Mesothelial cell of epicardium (in vitro differentiated cells): Measurements from ENCODE around the gene PRPS1. TPM values are rescaled to one million over a fixed set of nuclear protein-coding genes. Genes with fewer than 3 reads are reported as not detected.
A peak's percentile ranks its signal among the peaks of the same experiment; 100 is the strongest.

Source experiments
- DNase-seq, 2 experiments: peaks; one replicate each; pipeline ENCODE4 v3.0.0; 2021; ENCODE audit warnings: low spot score in 2 of 2; ENCODE audit not compliant: unreplicated experiment in 2 of 2
- H3K27ac Mint-ChIP-seq: 2 replicates; pipeline ENCODE4 v1.8.0; 2021; ENCODE audit warnings: mixed read lengths
- H3K27me3 Mint-ChIP-seq: 2 replicates; pipeline ENCODE4 v1.8.0; 2021; ENCODE audit warnings: low read depth, mixed read lengths
- H3K36me3 Mint-ChIP-seq: 2 replicates; pipeline ENCODE4 v1.8.0; 2021; ENCODE audit warnings: mixed read lengths
- H3K4me1 Mint-ChIP-seq: 2 replicates; pipeline ENCODE4 v1.8.0; 2021; ENCODE audit warnings: mixed read lengths
- H3K4me3 Mint-ChIP-seq: 2 replicates; pipeline ENCODE4 v1.8.0; 2021; ENCODE audit warnings: mild to moderate bottlenecking, moderate library complexity, mixed read lengths
- H3K9me3 Mint-ChIP-seq: 2 replicates; pipeline ENCODE4 v1.8.0; 2021; ENCODE audit warnings: mixed read lengths
- total RNA-seq: library from RNA; stranded (reverse); gene quantifications from 3 replicates; pipeline ENCODE4 v1.2.1, GENCODE V29; 2021
- TF ChIP-seq, protein P1 (sequence below): fragments of 200-600 bp; sonication (generic); IDR thresholded peaks from one replicate; pipeline ENCODE4 v1.5.0; 2021; ENCODE audit warnings: antibody characterized with exemption; ENCODE audit not compliant: unreplicated experiment

PRPS1 gene
- total RNA-seq, 1 donor from 2014 or later, result 28.3 TPM

GRCh38 chrX:107625739-107626138 is 2.6 kb upstream of the PRPS1 start:
- Mint-ChIP-seq H3K27me3 (no peaks in the 10 kb centered on the region), H3K9me3 (peaks cover 37% of the 10 kb centered on the region), H3K4me3 (no peak overlapping the region), H3K4me1 (peaks cover 28% of the 10 kb centered on the region), H3K27ac (no peak overlapping the region), H3K36me3 (peaks cover 5% of the 10 kb centered on the region)
- TF ChIP-seq, protein P1, sequence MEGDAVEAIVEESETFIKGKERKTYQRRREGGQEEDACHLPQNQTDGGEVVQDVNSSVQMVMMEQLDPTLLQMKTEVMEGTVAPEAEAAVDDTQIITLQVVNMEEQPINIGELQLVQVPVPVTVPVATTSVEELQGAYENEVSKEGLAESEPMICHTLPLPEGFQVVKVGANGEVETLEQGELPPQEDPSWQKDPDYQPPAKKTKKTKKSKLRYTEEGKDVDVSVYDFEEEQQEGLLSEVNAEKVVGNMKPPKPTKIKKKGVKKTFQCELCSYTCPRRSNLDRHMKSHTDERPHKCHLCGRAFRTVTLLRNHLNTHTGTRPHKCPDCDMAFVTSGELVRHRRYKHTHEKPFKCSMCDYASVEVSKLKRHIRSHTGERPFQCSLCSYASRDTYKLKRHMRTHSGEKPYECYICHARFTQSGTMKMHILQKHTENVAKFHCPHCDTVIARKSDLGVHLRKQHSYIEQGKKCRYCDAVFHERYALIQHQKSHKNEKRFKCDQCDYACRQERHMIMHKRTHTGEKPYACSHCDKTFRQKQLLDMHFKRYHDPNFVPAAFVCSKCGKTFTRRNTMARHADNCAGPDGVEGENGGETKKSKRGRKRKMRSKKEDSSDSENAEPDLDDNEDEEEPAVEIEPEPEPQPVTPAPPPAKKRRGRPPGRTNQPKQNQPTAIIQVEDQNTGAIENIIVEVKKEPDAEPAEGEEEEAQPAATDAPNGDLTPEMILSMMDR, result no peak
- no peak for DNase-seq

DNA sequence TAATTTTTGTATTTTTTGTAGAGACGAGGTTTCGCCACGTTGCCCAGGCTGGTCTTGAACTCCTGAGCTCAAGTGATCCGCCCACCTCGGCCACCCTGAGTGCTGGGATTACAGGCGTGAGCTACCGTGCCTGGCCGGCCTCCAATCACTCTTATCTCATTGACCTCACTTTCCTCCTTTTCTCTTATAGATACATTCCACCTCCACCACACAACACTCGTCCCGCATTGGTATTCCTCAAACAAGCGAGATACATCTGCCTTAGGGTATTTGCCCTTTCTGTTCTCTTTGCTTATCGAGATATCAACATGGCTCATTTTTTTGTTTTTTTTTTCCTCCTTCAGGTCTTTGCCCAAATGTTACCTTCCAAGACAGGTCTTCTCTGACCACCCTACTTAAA is 1.8 kb upstream of the PRPS1 start:
- no peak for DNase-seq
- Mint-ChIP-seq H3K27me3 (no peaks in the 10 kb centered on the region), H3K27ac (peak overlapping the region; percentile 23), H3K4me1 (peaks cover 28% of the 10 kb centered on the region), H3K36me3 (peaks cover 5% of the 10 kb centered on the region), H3K9me3 (peaks cover 37% of the 10 kb centered on the region), H3K4me3 (no peak overlapping the region)
- TF ChIP-seq, protein P1, result no peak

DNA sequence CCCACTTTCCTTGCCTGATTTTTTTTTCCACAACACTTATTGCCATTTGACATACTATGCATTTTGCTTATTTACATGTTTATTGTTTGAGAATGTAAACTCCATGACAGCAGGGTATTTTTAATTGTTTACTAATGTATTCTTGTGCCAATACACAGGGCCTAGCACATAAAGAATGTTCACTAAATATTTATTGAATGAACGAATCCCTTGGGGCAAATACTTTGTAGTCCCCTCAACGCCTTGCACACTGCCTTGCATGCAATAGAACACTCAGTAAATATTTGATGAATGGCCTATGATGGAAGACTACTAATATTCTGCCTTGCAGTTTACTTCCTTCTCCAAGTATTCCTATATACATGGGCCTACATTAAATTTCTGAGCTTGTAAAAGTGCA is 1.4 kb upstream of the PRPS1 start:
- H3K27me3 Mint-ChIP-seq, result no peaks in the 10 kb centered on the region
- H3K36me3 Mint-ChIP-seq, result peaks cover 3% of the 10 kb centered on the region
- TF ChIP-seq, protein P1, result no peak
- DNase-seq, result no peak
- H3K27ac Mint-ChIP-seq, result peak overlapping the region; percentile 23
- peaks cover 34% of the 10 kb centered on the region for H3K9me3 Mint-ChIP-seq
- H3K4me3 Mint-ChIP-seq, result no peak overlapping the region
- peaks cover 28% of the 10 kb centered on the region for H3K4me1 Mint-ChIP-seq

DNA sequence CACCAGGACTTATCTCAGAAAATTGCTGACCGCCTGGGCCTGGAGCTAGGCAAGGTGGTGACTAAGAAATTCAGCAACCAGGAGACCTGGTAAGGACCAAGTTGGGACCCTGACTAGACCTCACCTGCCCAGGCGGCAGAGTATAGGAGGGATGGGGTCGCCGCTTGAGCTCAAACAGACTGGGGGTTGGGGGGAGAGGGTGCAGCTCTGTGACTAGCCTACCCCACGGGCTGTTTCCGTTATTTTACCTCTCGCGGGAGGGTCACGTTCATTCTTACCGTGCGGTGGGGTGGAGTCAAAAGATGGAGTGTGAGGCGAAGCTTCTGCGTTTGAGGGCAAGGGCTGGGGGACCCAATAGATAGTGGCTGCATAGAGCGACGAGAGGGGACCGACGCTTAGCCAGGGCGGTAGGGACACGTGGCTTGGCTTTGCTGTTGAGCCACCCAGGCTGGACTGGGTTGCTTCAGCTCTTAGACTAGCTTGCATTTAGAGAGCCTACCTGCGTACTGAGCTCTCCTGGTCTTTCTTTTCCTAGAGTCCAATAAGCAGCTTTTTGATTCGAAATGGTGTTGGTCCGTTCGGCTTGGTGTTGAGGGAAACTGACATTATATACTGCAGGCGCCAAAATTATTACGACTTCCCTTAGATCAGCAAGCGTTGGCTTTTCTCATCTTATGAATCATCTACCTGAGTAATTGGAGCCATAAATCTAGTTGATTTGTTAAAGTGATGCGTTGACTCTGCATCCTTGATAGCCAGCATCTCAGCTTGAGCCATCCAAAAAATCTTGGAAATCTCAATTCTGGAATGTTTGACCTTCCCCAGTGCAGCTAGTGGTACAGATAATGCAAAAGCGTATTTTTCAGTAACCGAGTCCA is 591 bp downstream of the PRPS1 start:
- peak in 1 of 2 experiments; percentile 38 for DNase-seq
- Mint-ChIP-seq H3K27ac (peak overlapping the region; percentile 90), H3K4me3 (peak overlapping the region; percentile 82), H3K4me1 (peaks cover 28% of the 10 kb centered on the region), H3K9me3 (peaks cover 23% of the 10 kb centered on the region), H3K36me3 (no peaks in the 10 kb centered on the region), H3K27me3 (no peaks in the 10 kb centered on the region)
- TF ChIP-seq, protein P1, result no peak

- Mint-ChIP-seq H3K4me3 (peak overlapping the region; percentile 82), H3K27ac (no peak overlapping the region), H3K27me3 (no peaks in the 10 kb centered on the region), H3K4me1 (peaks cover 28% of the 10 kb centered on the region), H3K9me3 (peaks cover 18% of the 10 kb centered on the region), H3K36me3 (no peaks in the 10 kb centered on the region)
- TF ChIP-seq, protein P1, result no peak
- no peak for DNase-seq
These were observed 1.2 kb downstream of the PRPS1 start for GRCh38 chrX:107629540-107629909.
